PC-9 (cell line): Measurements from ENCODE around the gene DOC2B.

Source experiments
- CTCF ChIP-seq: fragments of 200-600 bp; sonication (generic); conservative IDR thresholded peaks from 2 replicates; pipeline ENCODE4 v1.6.1; 2017; ENCODE audit warnings: mixed run types, antibody characterized with exemption, mild to moderate bottlenecking, moderate library complexity
- EZH2 ChIP-seq: fragments of 200-600 bp; sonication (generic); IDR thresholded peaks from 2 replicates; pipeline ENCODE4 v1.8.0; 2017; ENCODE audit warnings: antibody characterized with exemption, low read depth

- TF ChIP-seq CTCF (no peak), EZH2 (no peak)
Observed at GRCh38 chr17:210402-210801, 29.0 kb upstream of the DOC2B start.
